Stimulated activated CD8-positive, alpha-beta memory T cell treated with anti-CD3 and anti-CD28 coated beads, Interleukin-4, amount 100 ng/mL, for 48 hours (primary cell): Measurements from ENCODE around the gene MBOAT2.
"Not testable (repeated sequence)": the region's sequence is repeated elsewhere in the genome, so short reads cannot be mapped to it uniquely, and the experiment has no call there.

ENCODE experiments used
- DNase-seq: peaks from one replicate; pipeline ENCODE4 v3.0.0-alpha.2; 2020

Gene MBOAT2, protein sequence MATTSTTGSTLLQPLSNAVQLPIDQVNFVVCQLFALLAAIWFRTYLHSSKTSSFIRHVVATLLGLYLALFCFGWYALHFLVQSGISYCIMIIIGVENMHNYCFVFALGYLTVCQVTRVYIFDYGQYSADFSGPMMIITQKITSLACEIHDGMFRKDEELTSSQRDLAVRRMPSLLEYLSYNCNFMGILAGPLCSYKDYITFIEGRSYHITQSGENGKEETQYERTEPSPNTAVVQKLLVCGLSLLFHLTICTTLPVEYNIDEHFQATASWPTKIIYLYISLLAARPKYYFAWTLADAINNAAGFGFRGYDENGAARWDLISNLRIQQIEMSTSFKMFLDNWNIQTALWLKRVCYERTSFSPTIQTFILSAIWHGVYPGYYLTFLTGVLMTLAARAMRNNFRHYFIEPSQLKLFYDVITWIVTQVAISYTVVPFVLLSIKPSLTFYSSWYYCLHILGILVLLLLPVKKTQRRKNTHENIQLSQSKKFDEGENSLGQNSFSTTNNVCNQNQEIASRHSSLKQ

DNA sequence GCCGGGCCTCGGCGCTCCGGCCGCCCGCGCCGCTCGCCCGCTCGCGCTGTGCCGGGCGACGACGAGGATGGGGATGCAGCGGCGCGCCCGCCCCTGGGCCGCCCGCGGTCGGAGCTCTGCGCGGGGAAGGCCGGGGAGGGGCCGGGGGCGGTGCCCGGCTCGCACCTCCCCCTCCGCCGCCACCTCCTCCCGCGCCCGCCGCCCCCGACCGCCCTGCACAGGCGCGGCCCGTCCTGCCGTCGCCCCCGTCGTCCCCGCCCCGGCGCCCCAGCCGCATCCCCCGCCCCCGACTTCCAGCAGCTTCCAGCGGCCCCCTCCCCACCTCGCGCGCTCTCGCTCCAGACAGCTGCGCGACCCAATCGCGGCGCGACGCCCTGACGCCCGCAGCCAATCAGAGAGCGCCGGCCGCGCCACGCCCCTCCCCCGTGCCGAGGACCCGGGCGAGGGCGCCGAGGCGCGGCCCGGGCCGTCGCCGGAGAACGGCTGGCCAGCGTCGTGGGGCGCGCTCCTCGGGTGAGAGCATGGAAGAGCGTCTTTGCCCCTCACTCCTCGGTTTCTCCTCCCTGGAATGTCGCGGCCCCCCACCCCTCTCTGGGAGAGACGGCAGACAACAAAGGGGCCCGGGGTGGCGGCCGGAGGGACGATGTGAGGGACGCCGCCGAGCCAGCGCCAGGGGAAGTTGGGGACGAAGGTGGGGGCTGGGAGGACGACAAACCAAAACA is at the start of gene MBOAT2:
Gene MBOAT2 (minus strand): TSS at position 69 of the 722 bp plus-strand sequence. CDS start 70 bp downstream, outside the sequence.
- DNase-seq, result peak; percentile 82

DNA sequence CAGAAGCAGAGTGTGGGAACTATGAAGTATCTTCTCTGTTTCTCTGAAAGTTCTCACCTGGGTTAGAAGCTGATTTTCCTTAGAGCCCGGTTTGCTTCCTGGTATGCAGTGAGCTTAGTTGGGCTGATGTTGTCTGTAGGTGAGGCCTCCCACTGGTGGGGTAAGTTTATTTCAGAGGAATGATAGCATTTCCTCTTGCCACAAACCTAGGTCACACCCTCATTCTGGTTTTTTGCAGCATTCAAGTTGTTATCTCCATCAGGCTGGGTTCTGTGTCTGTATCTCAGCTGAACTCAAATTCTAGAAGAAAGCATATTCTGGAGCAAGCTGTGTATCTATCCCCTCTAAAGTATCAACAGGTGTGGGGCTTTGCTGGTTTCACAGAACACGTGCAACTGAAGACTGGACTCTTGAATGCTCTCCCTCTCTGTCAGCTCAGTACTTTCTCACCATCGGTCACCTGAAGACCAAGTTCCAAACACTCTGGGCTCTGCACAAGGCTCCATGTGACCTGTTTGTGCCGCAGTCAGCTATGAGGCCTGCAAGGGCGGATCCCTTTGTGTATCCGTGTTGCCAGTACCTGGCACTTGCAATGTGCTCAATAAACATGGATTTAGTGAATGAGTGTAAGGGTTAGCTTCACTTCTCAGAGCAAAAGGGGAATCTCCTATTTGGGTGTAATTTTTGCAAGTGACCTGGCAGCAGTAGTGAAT is 49.5 kb upstream of the MBOAT2 start:
- DNase-seq, result no peak

DNA sequence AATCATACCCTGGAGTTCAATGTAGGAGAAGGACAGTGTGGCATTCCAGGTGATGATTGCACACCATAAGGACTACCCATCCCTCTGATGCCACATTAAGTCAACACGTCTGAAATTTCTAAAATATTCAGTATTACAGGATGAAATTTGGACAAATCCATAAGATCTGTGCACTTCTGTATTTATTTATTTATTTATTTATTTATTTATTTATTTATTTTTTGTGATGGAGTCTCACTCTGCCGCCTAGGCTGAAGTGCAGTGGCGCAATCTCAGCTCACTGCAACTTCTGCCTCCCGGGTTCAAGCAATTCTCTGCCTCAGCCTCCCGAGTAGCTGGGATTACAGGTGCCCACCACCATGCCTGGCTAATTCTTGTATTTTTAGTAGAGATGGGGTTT is 48.0 kb upstream of the MBOAT2 start:
- not testable (repeated sequence) for DNase-seq

DNA sequence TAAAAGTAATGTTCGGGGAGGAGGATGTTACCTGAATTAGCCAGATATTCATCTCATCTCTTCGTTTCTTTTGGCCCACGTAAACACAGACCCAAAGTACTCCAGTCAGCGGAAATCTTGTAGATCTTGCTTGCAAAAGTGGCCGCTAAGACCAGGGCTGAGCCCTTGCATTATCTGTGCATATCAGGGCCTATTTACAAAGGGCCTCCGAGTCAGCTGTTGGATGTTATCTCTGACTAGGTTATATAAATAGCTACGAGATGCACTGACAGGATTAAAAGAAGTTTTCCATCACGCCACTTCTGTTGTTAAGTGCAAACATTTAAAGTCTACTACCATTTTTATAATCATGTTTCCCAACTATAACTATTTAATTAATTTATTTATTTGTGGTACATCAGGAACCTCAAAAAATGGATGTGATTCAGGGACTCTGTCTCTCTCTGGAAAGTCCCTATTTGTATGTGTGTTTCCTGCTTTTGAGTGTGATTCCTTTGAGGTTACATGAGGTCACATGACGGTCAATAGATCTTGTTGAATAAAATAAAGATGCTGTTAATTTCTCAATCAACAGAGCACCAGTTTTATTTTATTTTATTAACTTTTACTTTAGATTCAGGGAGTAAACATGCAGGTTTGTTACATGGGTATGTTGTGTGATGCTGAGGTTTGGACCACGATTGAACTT is 46.8 kb upstream of the MBOAT2 start:
- no peak for DNase-seq

DNA sequence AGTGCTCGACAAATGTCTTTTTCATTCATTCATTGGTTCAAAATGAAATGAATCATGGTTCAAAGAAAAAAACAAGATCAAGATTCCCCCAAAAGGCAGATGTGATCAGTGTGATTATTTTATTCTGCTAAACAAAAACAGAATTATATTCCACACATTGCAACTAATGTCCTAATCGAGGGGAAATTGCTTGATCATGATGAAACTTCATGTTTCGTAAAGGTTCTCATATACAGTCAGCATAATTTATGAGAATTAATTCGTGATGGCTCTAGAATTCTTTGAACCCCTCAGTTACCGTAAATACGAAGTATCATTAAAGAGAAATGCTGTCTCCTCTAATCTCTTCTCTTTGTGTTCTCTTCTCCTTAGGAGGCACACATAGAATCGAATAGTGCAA is 42.1 kb upstream of the MBOAT2 start:
- no peak for DNase-seq

DNA sequence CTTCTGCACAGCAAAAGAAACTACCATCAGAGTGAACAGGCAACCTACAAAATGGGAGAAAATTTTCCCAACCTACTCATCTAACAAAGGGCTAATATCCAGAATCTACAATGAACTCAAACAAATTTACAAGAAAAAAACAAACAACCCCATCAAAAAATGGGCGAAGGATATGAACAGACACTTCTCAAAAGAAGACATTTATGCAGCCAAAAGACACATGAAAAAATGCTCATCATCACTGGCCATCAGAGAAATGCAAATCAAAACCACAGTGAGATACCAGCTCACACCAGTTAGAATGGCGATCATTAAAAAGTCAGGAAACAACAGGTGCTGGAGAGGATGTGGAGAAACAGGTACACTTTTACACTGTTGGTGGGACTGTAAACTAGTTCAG is 40.0 kb upstream of the MBOAT2 start:
- DNase-seq, result not testable (repeated sequence)

DNA sequence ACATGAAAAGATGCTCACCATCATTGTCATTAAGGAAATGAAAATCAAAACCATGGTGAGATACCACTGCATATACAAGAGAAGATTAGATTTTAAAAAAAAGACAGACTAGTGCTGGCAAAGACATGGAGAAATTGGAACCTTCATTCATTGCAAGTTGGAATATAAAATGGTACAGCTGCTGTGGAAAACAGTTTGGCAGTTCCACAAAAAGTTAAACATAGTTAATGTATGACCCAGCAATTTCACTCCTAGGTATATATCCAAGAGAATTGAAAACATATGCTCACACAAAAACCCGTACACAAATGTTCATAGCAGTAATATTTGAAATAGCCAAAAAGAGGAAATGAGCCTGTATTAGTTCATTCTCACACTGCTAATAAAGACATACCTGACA is 33.7 kb upstream of the MBOAT2 start:
- DNase-seq, result no peak

DNA sequence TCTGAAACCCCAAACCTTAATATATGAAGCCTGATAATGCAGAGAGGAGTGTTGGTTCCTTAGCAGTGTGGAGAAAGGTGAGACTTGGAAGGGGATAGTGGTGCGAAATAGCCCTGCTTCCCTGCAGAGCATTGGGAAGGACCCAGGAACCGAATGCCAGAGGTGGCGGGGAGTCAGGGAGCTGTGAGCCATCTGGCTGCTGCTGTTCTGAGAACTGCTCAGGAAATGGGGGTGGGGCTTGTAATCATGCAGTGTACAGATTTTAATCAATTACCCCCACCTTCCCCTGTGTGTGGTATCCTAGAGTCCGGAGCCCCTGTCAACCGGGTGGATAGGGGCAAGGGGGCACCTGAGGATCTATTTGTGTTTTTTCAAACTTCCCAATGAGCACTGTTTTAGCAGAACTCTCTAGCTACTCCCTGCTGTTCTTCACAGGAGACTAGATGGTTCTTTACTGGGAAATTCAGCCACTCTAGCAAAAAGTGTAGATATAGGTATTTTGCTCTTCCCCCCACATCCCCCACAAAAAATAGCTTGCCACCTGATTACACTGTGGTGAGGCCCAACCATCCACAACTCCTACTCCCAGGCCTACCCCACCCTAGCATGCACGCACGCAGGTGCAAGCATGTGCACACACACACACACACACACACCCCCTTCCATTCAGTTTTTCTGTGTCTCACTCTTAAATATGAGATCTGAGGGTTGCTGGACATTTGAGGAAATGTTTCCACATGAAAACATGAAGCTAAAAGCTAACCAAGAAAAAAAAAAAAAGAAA is 30.1 kb upstream of the MBOAT2 start:
- no peak for DNase-seq

DNA sequence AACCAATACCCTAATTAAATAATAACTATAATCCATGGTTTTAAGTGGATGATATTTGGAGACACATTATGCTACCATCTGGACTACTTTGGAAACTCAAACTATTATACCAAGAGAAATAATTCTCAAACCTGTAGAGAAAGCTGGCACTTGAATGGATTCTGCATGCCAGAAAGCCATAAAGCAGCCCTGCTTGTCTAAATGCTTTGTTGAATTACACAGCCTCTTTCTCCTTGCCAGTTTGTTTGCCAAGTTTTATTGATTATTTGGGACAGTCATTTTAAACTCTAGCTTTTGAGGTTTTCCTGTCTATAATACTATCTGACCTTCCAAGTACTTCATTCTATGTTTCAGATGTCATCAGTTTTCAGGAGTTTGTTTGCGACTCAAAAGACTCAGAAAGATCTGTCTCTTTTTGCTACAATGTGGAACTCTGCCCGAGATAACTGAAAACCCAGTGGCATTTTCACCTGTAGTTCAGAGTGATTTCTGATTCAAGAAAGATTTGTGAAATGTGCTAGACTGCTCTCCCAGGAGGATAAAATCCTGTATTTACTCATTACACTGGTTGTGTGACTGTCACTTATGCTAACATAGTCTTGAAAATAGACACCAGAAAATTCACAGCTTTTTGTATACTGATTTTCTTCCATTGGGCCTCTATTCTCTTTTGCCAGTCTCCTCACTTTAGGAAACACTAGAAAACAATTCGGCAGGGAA is 29.2 kb upstream of the MBOAT2 start:
- DNase-seq, result no peak

DNA sequence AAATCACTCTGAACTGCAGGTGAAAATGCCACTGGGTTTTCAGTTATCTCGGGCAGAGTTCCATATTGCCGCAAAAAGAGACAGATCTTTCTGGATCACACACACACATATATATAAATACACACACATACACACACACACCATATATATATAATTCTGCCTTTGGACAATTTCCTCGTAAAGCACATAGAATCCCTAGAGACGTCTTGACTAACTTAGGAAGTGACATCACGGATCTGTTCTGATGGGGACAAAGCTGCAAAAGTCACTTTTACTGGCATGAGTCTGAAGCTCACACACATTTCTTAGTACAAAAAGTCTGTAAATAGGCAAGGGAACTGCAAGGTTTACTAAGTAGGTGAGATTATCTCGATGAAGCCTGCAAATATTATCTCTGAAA is 28.6 kb upstream of the MBOAT2 start:
- no peak for DNase-seq

DNA sequence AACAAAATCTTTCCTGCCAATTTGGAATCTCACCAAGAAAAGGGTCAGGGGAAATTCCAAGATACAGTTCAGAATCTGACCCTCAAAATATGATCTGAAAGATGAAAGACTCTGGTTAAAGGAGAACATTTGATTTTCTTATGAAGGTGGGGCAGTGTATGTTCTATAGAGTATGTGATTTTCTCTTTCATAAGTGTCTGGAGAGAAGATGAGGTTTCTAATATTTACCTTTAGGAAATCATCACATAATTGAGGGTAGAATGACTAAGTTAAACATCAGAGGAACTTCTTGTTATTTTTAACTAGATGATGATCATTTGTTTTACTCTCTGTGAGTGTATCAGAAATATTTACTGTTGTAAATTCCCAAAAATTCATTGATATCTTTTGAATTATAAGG is 27.8 kb upstream of the MBOAT2 start:
- DNase-seq, result no peak

DNA sequence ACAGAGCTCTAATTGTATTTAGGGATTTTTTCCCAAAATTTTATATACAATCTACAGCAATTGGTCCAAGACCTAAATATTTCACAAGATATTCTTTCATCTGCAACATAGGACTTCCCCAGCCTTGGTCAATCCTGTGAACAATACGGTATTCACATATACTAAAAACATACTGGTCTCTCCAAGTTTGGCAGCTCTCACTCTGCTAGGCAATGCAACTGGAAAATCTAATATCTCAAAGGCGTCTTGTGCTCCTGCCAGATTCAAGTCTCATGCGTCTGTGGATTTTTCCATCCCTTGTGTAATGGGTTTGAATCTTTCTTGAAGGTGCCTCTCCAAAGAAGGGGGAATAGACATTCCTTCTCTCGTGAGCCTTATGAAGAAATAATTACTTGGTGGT is 27.4 kb upstream of the MBOAT2 start:
- DNase-seq, result no peak

DNA sequence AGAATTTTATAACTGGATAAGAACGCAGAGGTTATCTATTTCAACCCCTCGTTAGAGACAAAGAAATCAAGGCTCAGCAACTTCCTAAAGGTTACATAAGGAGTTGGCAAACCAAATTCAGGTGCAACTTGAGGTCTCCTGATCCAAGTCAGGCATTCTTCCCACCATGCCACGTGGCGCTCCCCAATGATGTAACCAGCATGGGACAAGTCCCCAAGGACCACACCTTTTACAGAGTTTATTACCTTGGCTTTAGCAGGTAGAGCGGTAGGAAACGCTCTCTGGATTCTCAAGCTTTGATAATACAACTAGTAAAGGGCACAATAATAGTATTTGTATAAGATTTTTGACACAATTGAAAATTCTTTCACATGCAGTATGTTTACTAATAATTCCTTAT is 26.7 kb upstream of the MBOAT2 start:
- no peak for DNase-seq

DNA sequence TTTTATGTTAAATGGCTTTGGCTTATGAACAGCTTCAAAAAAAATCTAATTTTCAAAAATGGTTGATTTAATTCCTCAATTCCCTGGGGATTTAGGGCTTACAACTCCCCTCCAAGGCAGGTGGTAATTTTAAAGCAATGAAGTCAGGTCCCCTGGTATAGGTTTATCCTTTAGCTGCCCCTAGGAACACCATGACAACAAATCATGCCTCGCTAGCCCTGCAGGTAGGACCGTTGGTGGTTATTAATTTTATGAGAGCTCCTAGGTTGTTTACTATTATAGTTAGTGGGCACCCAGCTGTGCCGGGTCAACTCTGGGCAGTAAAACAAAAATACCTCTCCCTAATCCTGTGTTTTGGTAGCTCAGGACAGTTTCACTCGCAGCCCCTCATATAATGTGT is 26.2 kb upstream of the MBOAT2 start:
- no peak for DNase-seq

DNA sequence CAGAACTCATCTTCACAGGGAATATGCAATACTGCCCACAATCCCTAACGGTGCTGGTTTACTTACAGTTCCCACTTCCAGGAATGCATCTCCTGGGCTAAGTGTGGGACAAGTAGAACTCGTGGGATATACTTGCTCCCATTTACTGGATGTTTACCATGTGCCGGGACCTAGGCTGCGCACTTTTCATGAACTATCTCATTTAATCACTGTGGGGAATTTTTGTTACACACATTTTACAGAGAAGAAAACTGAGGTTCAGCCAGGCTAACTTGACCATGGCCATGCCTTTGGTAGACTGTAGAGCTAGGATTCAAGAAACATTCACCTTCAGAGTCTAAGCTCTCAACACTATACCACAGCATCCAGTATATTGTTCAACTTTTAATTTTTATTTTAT is 24.4 kb upstream of the MBOAT2 start:
- no peak for DNase-seq

DNA sequence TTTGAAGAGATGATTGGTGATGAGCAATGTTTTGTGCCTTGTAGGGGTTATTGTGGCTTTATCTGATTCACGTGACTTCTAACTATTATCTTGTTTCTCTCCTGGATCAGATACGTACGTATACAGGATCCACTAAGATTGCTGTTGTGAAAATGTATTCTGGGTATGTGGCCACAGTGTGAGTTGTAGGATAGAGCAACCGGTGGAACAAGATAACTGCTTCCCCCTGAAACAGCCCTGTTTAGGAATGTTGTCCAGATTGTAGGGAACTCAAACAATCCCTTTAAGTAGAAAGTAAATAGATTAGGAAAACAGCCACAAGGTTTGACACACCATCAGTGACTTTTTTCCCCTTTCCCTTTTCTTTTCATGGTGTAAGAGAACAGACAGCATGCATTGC is 22.3 kb upstream of the MBOAT2 start:
- DNase-seq, result no peak

DNA sequence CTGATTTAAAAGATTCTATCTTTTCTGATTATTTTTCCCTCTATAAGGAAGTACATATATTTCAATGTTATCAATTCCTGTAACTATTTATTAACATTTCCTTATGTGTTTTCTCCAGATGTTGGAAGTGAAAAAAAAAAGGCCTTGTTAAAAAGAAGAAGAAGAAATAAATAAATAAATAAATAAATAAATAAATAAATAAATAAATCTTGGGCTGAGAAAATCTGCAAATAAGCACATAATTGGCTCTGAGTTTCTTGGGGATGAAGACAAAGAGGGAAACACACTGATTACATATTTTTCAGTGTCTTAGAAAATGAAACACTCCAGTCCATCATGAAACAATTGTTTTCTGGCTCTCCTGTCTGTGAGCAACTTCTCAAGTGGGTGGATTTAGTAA is 21.1 kb upstream of the MBOAT2 start:
- no peak for DNase-seq

DNA sequence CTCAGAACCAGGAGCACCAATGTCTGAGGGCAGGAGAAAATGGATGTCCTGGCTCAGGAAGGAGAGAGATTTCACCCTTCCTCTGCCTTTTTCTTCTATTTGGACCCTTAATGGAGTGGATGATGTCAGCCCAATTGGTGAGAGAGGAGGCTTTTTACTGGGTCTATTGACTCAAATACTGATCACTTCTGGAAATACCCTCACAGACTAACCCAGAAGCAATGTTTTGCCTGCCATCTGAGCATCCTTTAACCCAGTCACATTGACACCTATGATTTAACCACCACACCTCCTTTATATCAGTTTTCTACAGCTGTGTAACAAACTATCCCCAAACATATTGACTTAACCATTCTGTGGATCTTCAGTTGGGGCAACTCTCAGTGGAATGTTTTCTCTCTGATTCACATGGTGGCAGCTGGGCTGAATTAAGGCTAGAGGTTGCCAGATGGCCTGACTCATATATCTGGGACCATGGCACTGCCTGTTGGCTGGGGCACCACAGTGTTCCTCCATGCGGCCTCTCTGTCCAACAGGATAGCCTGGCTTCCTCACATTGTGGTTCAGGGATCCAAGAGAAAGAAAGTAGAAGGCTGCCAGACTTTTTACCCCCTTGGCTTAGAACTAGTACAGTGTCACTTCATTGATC is 18.2 kb upstream of the MBOAT2 start:
- no peak for DNase-seq

DNA sequence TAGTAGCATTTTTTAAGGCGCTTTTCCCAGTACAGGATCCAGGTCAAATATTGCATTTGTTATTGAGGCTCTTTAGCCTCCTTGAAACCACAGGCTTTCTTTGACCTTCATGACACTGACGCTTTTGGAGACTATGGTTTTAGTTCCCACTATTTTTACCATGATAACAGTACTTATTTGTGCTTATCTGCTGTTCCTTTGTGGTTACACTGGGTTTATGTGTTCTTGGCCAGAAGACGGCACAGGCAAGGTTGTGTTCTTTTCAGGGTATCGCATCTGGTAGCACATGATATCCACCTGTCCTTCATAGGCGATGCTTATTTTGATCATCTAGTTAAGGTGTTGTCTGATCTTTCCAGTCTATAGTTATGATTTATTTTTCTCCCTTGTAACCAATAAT is 16.8 kb upstream of the MBOAT2 start:
- no peak for DNase-seq

DNA sequence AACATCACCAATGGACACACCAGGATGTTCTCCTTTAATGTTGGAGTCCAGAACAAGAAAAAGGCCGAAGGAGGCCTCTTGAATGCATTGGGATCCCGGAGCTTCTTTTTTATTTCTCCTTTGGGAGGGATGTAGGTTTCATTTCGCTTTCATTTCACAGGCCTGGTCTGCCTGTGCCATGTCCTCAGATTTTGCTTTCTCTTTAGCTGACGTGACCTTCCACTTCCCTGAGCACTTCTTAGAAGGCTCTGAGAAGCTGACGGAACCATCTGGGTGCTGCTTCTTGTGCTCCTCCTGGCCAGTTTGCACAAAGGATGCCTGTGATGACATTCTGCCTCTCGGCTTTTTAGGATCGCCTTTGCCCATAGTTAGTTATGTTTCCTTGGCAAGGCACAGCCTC is 15.1 kb upstream of the MBOAT2 start:
- DNase-seq, result no peak

DNA sequence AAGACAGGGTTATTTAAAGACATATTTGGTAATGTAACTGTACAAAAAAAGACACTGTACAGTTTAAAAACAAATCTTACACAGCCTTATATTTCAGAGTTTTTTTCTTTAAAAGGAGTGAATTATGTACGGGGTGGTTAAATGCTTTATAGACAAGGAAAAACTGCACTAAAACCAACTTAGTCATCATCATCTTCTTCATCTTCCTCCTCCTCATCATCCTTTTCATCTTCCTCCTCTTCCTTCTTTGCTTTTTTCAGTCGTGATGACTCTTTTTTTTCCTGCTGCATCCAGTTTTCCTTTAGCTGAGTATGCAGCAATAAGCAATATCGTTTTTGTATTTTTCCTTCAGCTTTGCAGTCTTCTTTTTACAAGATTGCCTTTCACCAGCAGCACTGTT is 14.6 kb upstream of the MBOAT2 start:
- no peak for DNase-seq
